Measurements from ENCODE around the gene SH2D3A. TPM values are rescaled to one million over a fixed set of nuclear protein-coding genes. Genes with fewer than 3 reads are reported as not detected.

SH2D3A gene
- total and polyA plus RNA-seq, 2 of the 4 experiments (the other 2 are of a cell fraction): under 0.01 to 0.09 TPM

- CTCF ChIA-PET: no interaction called here
- H3K4ac ChIP-seq (ENCODE audit: low read depth, low read length): no peak overlapping the region
- H4K20me1 ChIP-seq (ENCODE audit: insufficient read depth, low read length): no peaks in the 10 kb centered on the region
- intact Hi-C loops (cut with micrococcal nuclease): no loop called here
- H2AK5ac ChIP-seq (ENCODE audit: low read depth, low read length): no peak overlapping the region
- WGBS, 2 experiments (ENCODE audit: extremely low coverage in 2 of 2, insufficient read length in 1 of 2): 80% methylated on average over 2 of the region's 16 CpGs; no CpG with 5 or more reads in 1 of the 2 experiments
- dilution Hi-C loops (cut with HindIII; ENCODE audit: low sequenced_read_pairs, unreplicated experiment): no loop called here
- no peaks in the 10 kb centered on the region for H3K27me3 ChIP-seq (ENCODE audit: control insufficient read depth, insufficient read depth, low read length)
- H2BK15ac ChIP-seq (ENCODE audit: low read depth, low read length): no peak overlapping the region
- H4K5ac ChIP-seq (ENCODE audit: low read depth, low read length): no peak overlapping the region
- H3K4me2 ChIP-seq (ENCODE audit: low read depth, low read length): no peak overlapping the region
- no peak overlapping the region for H2BK120ac ChIP-seq (ENCODE audit: low read depth, low read length)
- no TSS peak for BruUV-seq (replicated peaks)
- H3K4me3 ChIP-seq (ENCODE audit: insufficient read depth, low read depth, low read length): no peak overlapping the region
- peaks cover 48% of the 10 kb centered on the region for H3K36me3 ChIP-seq (ENCODE audit: control insufficient read depth, insufficient read depth, low read length)
- DNase-seq: no peak
- POLR2A ChIA-PET (ENCODE audit: unreplicated experiment): no interaction called here
- no peaks in the 10 kb centered on the region for H3K9me1 ChIP-seq (ENCODE audit: insufficient read depth, low read length)
- no peak overlapping the region for H4K91ac ChIP-seq (ENCODE audit: insufficient read depth, low read depth, low read length)
- no peak overlapping the region for H2AFZ ChIP-seq (replicated peaks; ENCODE audit: low read length, poor library complexity)
- H3K56ac ChIP-seq (ENCODE audit: extremely low read depth, insufficient read depth, low read length): no peak overlapping the region
- H3K79me1 ChIP-seq (ENCODE audit: low read depth in 1 of 2, low read length in 2 of 2): peaks cover 9 to 11% of the 10 kb centered on the region in 2 experiments
- H3K4me1 ChIP-seq (ENCODE audit: control insufficient read depth, insufficient read depth, low read length): no peaks in the 10 kb centered on the region
- H3K18ac ChIP-seq (ENCODE audit: low read depth, low read length): no peak overlapping the region
- H3K9ac ChIP-seq (ENCODE audit: low read depth, low read length): no peak overlapping the region
- no peak overlapping the region for H4K8ac ChIP-seq (ENCODE audit: low read depth in 2 of 2, low read length in 2 of 2)
- no peak for TF ChIP-seq NFE2L2 (IDR thresholded peaks at IDR 0.05; ENCODE audit: low read depth, low read length)
- no peak for TF ChIP-seq RAD21 (IDR thresholded peaks at IDR 0.05; ENCODE audit: low read length)
- TF ChIP-seq POLR2A (IDR thresholded peaks at IDR 0.05; ENCODE audit: low read depth, low read length): no peak
- no peak for TF ChIP-seq MXI1 (IDR thresholded peaks at IDR 0.05; ENCODE audit: borderline replicate concordance, low read depth, low read length)
- TF ChIP-seq USF2 (IDR thresholded peaks at IDR 0.05; ENCODE audit: low read depth, low read length): no peak
- no peak for TF ChIP-seq CEBPB (IDR thresholded peaks at IDR 0.05; ENCODE audit: low read depth, low read length)
- no peak for TF ChIP-seq BHLHE40 (IDR thresholded peaks at IDR 0.05; ENCODE audit: low read depth, low read length)
- TF ChIP-seq CHD1 (IDR thresholded peaks at IDR 0.05; ENCODE audit: low read depth, low read length): no peak
- TF ChIP-seq, protein P1, sequence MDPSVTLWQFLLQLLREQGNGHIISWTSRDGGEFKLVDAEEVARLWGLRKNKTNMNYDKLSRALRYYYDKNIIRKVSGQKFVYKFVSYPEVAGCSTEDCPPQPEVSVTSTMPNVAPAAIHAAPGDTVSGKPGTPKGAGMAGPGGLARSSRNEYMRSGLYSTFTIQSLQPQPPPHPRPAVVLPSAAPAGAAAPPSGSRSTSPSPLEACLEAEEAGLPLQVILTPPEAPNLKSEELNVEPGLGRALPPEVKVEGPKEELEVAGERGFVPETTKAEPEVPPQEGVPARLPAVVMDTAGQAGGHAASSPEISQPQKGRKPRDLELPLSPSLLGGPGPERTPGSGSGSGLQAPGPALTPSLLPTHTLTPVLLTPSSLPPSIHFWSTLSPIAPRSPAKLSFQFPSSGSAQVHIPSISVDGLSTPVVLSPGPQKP (IDR thresholded peaks at IDR 0.05; ENCODE audit: borderline replicate concordance, low read depth, low read length): no peak
- TF ChIP-seq MAFK (IDR thresholded peaks at IDR 0.05; ENCODE audit: low read depth, low read length): no peak
- TF ChIP-seq FOS (IDR thresholded peaks at IDR 0.05; ENCODE audit: low read depth, low read length): no peak
- TF ChIP-seq RCOR1 (IDR thresholded peaks at IDR 0.05; ENCODE audit: insufficient replicate concordance, low read length): no peak
- TF ChIP-seq MAZ (IDR thresholded peaks at IDR 0.05; ENCODE audit: borderline replicate concordance, low read depth, low read length): no peak
- TF ChIP-seq CTCF (conservative IDR thresholded peaks at IDR 0.05; ENCODE audit: low read depth, low read length): no peak
- TF ChIP-seq RFX5 (IDR thresholded peaks at IDR 0.05; ENCODE audit: low read depth, low read length): no peak
- no peak for TF ChIP-seq SMC3 (IDR thresholded peaks at IDR 0.05; ENCODE audit: low read depth, low read length)
- no peak overlapping the region for H3K14ac ChIP-seq (replicated peaks; ENCODE audit: low read depth, low read length)
- no peak overlapping the region for H2AK9ac ChIP-seq (replicated peaks; ENCODE audit: low read depth, low read length, poor library complexity)
- ATAC-seq (ENCODE audit: low read depth): no peak
- in situ Hi-C loops (cut with MboI; ENCODE audit: low sequenced_read_pairs): no loop called here
- no peak overlapping the region for H3K27ac ChIP-seq (ENCODE audit: insufficient read depth, low read length)
- H2BK5ac ChIP-seq (ENCODE audit: low read depth, low read length, poor library complexity, severe bottlenecking): no peak overlapping the region
- H3K9me3 ChIP-seq (ENCODE audit: control insufficient read depth, insufficient read depth, low read length): no peaks in the 10 kb centered on the region
- H2BK20ac ChIP-seq (ENCODE audit: low read depth, low read length): no peak overlapping the region
- H3K23ac ChIP-seq (ENCODE audit: low read depth, low read length): no peak overlapping the region
Measured at GRCh38 chr19:6751189-6751588, 16.0 kb downstream of the SH2D3A start.

Measured in IMR-90 (cell line).